Measurements from ENCODE around the gene PPM1J.
"Not testable (repeated sequence)": the region's sequence is repeated elsewhere in the genome, so short reads cannot be mapped to it uniquely, and the experiment has no call there.

The PPM1J gene, protein sequence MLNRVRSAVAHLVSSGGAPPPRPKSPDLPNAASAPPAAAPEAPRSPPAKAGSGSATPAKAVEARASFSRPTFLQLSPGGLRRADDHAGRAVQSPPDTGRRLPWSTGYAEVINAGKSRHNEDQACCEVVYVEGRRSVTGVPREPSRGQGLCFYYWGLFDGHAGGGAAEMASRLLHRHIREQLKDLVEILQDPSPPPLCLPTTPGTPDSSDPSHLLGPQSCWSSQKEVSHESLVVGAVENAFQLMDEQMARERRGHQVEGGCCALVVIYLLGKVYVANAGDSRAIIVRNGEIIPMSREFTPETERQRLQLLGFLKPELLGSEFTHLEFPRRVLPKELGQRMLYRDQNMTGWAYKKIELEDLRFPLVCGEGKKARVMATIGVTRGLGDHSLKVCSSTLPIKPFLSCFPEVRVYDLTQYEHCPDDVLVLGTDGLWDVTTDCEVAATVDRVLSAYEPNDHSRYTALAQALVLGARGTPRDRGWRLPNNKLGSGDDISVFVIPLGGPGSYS

GRCh38 chr1:112715264-112716053 is at the start of gene PPM1J:
PPM1J (minus strand) TSS chr1:112715332; CDS start chr1:112715301, 31 bp downstream.
- DNase-seq (ENCODE audit: low spot score) = peak; percentile 84

GRCh38 chr1:112762541-112763500 is 47.7 kb upstream of the PPM1J start:
- DNase-seq (ENCODE audit: low spot score) = peak; percentile 10

DNA sequence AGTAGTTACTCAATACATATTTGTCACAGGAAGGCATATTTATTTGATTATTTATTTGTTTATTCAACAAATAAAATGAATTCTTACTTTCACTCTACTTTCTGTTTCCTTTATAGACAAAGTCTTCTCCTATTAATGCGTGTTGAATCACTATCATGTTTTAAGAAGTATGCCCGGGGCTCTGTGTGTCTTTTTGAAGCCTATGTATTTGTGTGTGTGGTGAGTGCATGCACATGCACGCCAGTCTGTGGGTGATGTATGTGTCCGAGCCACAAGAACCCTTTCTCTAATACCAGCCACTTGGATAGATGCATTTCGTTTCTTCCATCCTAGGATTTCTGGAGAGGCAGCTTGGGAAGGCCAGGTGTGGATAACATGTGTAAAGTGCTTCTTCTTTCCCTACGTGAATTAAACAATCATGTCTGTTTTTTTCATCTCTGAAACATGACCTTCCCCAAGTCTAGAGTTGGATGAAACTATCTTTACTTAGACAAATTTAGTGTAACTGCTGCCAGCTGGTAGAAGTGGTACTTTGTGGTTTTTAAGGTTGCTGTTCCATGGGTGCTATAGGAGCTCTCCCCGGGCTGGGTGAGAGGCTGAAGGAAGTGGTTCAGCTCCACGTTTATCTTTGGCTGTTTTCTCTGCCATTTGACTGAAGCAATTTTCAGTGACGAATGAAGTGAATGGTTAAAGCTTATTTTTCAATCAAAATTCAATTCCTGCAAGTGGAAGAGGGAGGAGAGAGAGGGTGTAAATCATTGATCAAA is 46.8 kb upstream of the PPM1J start:
- DNase-seq (ENCODE audit: low spot score) = no peak

- no peak for DNase-seq (ENCODE audit: low spot score)
These were observed 44.1 kb upstream of the PPM1J start for GRCh38 chr1:112759228-112759627.

DNA sequence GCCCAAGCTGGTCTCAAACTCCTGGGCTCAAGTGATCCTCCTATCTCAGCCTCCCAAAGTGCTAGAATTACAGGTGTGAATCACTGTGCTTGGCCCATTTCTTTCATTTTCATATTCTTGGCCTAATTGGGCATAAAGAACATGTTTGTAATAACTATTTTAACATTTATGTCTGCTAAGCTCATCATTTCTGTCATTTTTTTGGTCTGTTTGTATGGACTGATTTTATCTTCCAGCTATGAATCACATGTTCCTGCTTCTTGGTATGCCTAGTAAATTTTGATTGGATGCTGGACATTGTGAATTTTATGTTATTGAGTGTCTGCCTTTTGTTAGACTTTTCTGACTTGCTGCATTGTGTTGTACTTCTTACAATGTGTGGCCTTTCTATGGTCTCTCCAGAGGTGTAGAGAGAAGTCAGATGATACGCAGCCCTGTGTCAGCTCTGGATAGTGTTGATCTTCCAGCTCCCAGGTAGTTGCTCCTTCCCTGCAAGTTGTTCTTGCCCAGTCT is 39.0 kb upstream of the PPM1J start:
- DNase-seq (ENCODE audit: low spot score) = no peak

GRCh38 chr1:112748396-112748795 is 33.3 kb upstream of the PPM1J start:
- DNase-seq (ENCODE audit: low spot score) = no peak

DNA sequence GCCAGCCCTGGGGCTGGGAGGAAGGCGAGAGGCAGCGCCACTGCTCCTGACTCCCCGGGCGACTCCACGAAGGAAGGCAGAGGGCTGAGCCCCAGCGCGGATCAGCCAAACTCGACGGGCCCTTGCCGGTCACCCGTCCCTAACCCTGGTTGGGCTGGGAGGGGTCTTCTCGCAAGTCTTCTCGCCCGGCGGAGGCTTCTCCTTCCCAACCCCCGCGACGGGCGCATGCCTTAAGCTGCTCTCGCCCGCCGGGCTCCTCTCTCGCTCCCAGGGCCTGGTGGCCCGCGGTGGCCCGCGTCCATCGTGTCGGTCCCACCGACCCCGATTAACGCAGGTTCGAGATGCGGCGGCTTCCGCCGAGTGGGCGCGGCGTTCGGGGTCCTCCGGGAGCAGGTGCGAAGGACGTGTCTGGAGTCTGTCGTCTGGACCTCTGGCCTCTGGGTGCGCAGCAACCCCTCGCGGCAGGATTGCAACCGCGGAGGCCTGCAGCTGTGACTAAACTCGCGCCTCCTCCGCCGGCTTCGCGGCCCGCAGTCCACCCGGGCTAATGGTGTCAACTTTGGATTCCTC is 29.0 kb upstream of the PPM1J start:
- no peak for DNase-seq (ENCODE audit: low spot score)

GRCh38 chr1:112743174-112744008 is 28.3 kb upstream of the PPM1J start:
- DNase-seq (ENCODE audit: low spot score) = no peak

DNA sequence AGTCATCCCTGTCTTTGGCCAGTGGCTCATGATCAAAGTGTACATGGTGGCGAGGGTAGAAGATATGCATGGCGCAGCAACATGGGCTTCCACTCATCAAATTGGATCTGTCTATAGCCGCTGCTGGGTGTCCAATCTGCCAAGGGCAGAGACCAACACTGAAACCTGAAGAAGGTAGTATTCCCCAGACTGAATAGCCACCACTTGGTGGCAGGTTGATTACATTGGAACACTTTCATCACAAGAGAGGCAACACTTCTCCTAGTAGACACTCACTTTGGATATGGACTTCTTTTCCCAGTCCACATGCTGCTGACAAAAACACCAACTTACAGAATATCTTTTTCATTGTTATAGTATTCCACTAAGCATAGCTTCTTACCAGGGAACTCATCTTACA is 22.4 kb upstream of the PPM1J start:
- no peak for DNase-seq (ENCODE audit: low spot score)

DNA sequence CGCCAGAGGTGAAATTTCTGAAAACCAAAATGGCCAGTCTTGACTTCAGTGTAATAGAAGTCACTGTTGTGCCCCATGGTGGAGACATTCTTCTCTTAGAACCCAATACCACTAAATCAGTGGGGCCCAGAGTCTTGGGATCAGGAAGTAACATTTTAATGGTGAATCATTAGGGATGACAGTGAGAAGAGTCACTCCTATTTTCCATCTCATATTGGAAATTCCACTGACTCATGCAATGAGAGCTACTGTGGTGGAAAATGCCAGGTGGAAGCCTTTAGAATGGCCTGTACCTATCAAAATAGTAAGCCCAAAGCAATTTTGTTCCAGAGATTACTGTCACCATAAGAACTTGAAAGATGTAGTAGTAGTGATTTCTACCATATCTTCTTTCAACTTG is 20.6 kb upstream of the PPM1J start:
- no peak for DNase-seq (ENCODE audit: low spot score)

GRCh38 chr1:112731451-112731850 is 16.3 kb upstream of the PPM1J start:
- no peak for DNase-seq (ENCODE audit: low spot score)

DNA sequence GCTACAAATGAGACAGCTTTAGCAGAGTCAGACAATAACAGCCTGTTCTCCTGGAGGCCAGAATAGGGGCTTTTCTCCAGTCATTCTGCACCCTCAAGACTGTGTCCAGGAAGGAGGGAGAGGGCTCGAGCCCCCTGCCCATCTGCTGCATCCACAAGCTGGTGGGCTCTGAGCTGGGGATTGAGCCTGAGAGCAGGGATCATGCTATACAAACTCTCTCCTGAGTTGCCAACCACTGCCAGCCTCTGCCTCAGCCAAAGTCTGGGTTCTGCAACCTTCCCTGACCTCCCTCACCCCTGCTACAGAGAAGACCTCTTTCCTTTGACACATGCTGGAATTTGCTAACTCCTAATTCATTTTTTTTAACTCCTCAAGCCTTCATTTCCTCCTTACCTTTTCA is 14.8 kb upstream of the PPM1J start:
- no peak for DNase-seq (ENCODE audit: low spot score)

- DNase-seq (ENCODE audit: low spot score) = not testable (repeated sequence)
These were observed 13.9 kb upstream of the PPM1J start for GRCh38 chr1:112729011-112729410.

- not testable (repeated sequence) for DNase-seq (ENCODE audit: low spot score)
These were observed 13.3 kb upstream of the PPM1J start for GRCh38 chr1:112728306-112728971.

- no peak for DNase-seq (ENCODE audit: low spot score)
These were observed 12.6 kb upstream of the PPM1J start for GRCh38 chr1:112727716-112728115.

DNA sequence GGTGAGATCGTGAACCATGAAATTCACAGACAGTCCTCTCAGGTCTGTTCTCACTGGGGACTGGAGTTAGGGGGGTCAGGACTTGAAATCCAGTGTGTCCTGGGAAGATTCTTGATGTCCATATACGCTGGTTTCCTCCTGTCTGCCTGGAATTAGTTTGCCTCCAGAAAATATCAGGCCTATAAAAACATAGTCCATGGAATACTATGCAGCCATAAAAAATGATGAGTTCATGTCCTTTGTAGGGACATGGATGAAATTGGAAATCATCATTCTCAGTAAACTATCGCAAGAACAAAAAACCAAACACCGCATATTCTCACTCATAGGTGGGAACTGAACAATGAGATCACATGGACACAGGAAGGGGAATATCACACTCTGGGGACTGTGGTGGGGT is 9.1 kb upstream of the PPM1J start:
- not testable (repeated sequence) for DNase-seq (ENCODE audit: low spot score)

- no peak for DNase-seq (ENCODE audit: low spot score)
These were observed 8.3 kb upstream of the PPM1J start for GRCh38 chr1:112723511-112723839.

DNA sequence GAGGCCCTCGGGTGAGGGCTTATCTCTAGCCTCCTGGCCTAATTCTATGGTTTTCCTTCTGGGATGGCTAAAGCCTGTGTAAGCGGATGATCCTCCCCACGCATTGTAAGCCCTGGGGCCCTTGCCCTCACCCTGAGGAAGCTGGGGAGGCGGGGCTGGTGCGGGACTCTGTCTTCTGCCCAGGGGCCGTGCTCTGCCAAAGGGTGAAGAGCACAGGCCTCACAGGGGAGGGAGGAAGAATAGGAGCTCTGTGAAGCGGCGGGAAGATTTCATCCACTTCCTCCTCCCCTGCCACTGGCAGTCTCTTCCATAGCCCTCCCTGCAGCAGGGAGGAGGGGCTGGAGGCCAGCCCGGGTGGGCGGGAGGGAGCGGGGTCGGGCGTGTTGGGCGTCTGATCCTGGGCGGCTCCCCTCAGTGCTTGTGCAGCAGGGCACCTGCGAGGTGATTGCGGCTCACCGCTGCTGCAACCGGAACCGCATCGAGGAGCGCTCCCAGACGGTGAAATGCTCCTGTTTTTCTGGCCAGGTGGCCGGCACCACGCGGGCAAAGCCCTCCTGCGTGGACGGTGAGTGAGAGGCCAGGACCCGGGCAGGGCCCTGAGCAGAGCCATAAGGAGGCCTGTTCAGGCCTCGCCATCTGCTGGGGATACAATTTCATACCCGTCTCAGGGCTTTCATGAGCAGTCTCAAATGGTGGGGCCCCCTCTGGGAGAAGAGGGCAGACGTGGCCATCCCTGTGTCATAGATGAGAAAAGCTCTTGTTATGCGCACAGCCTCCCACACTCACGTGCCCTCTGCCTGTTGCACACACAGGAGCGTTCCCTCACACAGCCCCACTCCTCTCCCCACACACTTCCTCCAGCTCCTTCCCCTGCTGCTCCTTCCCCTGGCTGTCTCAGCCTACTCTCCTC is 7.7 kb upstream of the PPM1J start:
- no peak for DNase-seq (ENCODE audit: low spot score)
